Activated naive CD8-positive, alpha-beta T cell treated with anti-CD3 and anti-CD28 coated beads, Interleukin-2, amount 50 U/mL, for 16 hours (primary cell): Measurements from ENCODE around the gene CUL3.
"Not testable (repeated sequence)": the region's sequence is repeated elsewhere in the genome, so short reads cannot be mapped to it uniquely, and the experiment has no call there.

Experiments
- DNase-seq: peaks from one replicate; pipeline ENCODE4 v3.0.0-alpha.2; 2020; ENCODE audit warnings: low read depth, low spot score

Gene CUL3

DNA sequence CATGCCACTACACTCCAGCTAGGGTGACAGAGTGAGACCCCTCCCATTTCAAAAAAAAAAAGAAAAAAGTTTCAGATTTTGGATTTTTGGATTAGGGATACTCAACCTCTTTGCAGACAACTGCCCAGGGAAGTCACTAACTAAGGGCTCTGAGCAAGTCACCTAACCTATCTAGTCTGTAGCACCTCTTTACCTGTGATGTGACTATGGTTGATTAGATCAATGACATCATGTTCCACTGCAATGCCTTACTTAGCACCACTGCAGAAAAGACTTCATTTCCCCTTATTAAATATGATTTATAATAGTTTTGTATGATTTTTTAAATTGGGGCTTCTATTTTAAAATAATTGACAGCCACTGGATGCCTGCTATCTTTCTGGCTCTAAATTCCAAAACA is 41.2 kb downstream of the CUL3 start:
- DNase-seq: no peak

GRCh38 chr2:224538561-224539138 is 46.5 kb downstream of the CUL3 start:
- DNase-seq: no peak

DNA sequence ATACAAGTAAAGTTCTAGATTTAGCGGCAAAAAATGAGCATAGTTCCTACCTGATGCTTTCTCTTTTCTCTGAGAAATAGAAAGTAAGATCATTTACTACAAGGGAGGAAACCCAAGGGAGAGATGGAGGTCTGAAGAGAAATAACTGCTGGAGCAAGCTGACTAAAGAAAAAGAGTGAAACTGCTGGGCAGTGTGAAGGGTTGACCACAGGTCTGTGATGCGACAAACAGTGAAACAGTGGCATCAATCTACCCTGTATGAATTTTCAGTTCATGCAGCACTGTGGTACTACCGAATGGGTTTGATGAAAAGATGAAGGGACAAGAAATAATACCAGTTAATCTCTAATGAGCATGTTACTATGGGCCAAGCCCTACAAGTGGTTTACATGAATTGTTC is 52.2 kb downstream of the CUL3 start:
- DNase-seq: no peak

DNA sequence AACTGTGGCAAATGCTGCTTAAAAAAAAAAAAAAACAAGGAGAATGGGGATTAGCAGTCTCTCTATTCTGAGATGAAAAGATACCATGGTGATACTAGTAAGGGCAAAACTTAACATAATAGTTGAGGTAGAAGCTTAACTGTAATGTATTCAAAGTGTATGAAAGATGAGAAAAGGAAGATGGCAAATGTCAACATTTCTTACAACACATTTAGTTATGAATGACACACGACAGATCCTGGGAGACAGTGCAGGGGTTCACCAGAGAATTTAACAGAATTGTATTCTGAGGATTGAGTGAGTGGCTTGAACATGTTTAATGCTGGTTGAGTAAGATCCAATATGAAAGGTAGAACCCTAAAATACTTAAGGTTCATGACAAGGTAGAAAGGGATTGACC is 52.7 kb downstream of the CUL3 start:
- no peak for DNase-seq

GRCh38 chr2:224528171-224528570 is 57.0 kb downstream of the CUL3 start:
- no peak for DNase-seq

GRCh38 chr2:224525774-224526173 is 59.4 kb downstream of the CUL3 start:
- DNase-seq: no peak

DNA sequence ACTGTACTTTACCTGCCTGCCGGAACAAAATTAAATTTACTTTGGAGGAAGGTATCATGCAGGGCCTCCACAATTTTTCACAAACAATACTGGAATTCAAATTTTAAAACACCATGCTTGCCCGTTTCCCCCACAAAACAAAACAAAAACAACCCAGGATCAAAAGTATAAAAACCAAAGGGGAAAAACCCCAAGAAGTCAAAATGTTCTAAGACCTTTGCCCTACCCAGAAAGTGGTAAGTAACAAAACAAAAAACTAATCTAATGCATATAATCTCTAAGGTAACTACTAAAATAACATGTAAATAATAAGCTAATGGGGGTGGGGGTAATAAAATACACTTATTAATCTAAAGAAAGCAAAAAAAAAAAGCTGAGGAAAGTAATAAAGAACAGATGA is 60.5 kb downstream of the CUL3 start:
- DNase-seq: no peak

- DNase-seq: no peak
Observed at GRCh38 chr2:224523626-224524577, 61.3 kb downstream of the CUL3 start.

- DNase-seq: not testable (repeated sequence)
Observed at GRCh38 chr2:224522483-224522882, 62.7 kb downstream of the CUL3 start.

- no peak for DNase-seq
Observed at GRCh38 chr2:224520064-224520463, 65.1 kb downstream of the CUL3 start.

- no peak for DNase-seq
Observed at GRCh38 chr2:224518806-224519580, 66.2 kb downstream of the CUL3 start.

- no peak for DNase-seq
Observed at GRCh38 chr2:224517963-224518362, 67.2 kb downstream of the CUL3 start.

GRCh38 chr2:224516393-224516792 is 68.8 kb downstream of the CUL3 start:
- DNase-seq: not testable (repeated sequence)

- DNase-seq: no peak
Observed at GRCh38 chr2:224513991-224514390, 71.2 kb downstream of the CUL3 start.

GRCh38 chr2:224507789-224508188 is 77.4 kb downstream of the CUL3 start:
- no peak for DNase-seq

GRCh38 chr2:224506494-224506893 is 78.7 kb downstream of the CUL3 start:
- no peak for DNase-seq

GRCh38 chr2:224498991-224499390 is 86.2 kb downstream of the CUL3 start:
- no peak for DNase-seq

DNA sequence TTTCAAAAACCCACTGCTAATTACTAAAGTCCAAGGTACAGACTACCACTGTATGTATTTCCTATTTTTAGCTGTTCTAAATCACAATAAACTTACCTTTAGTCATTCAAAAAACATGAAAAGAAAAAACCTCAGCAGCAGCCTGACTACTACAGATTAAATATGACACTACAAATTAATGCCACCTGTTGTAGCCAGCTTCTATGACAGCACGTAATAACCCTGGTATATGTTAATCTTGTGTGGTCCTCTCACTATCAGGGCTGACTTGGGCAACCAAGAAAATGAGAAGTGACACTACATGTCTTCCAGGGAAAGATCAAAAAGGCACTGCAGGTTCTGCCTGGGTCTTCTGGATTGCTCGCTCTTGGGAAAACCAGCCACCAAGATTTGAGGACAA is 92.6 kb downstream of the CUL3 start:
- DNase-seq: no peak

DNA sequence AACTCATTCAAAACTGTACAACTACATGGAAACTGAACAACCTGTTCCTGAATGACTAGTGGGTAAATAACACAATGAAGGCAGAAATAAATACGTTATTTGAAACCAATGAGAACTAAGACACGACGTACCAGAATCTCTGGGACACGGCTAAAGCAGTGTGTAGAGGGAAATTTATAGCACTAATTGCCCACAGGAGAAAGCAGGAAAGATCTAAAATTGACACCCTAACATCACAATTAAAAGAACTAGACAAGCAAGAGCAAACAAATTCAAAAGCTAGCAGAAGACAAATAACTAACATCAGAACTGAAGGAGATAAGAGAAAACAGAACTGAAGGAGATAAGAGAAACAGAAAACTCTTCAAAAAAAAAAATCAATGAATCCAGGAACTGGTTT is 97.2 kb downstream of the CUL3 start:
- not testable (repeated sequence) for DNase-seq

- not testable (repeated sequence) for DNase-seq
Observed at GRCh38 chr2:224485081-224486014, 99.8 kb downstream of the CUL3 start.

DNA sequence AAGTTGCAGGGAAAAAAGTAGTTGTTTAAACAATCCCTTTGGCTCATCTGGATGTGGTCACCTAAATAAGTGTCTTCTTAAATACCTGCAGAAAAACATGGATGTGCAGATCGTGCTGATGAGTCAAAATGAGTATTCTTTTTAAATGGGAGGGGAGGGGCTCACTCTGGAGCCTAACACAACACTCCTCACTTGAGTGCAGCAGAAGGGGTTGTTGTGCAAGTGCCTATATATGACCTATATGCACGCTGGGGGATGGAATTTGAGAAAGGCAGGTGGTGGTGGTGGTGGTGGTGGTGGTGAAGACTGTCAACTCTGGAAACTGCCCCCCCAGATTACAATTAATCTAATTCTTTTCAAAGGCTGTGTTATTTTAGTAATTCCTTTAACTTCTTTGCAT is 105.3 kb downstream of the CUL3 start:
- DNase-seq: no peak
